NCI-H146 (cell line): ENCODE results near the gene MRPS7.
A peak's percentile ranks its signal among the peaks of the same experiment; 100 is the strongest.
"Not testable (repeated sequence)": the region's sequence is repeated elsewhere in the genome, so short reads cannot be mapped to it uniquely, and the experiment has no call there.

Source experiments
- DNase-seq: peaks from one replicate; lab custom pipeline; 2025; lab: John Stamatoyannopoulos, UW

MRPS7 gene

DNA sequence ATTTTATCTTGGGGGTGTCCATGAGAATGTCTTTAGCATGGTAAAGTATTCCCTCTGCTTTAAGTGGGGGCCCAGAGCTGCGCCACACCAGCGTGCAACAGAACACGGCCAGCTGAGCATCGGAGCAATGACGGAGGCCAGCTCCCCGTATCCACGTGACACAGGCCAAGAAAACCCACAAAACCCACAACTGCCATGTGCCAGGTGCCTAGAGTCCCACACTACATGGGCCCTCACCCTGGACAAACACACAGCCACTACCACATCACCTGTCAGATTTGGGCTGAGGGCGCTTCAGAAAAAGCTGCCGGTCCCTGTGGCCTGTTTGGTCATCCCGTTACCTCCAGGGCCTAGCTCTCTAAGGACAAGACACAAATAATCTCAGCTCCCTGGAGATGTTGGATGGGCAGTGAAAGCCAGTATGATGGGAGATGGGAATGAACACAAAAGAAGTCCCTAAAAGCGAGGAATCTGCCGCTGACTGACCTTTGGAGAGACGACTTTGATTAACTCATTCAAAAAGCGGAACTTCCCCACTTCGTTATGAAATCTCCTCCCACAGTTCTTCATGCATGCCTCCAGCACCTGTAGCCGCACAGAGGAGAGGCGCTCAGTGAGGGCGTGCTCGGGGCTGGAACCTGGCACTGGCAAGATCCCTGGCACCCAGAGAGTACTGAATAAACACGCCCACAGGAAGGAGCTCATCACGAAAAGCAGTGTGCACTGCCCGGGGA, 17.4 kb upstream of the MRPS7 start:
- no peak for DNase-seq

DNA sequence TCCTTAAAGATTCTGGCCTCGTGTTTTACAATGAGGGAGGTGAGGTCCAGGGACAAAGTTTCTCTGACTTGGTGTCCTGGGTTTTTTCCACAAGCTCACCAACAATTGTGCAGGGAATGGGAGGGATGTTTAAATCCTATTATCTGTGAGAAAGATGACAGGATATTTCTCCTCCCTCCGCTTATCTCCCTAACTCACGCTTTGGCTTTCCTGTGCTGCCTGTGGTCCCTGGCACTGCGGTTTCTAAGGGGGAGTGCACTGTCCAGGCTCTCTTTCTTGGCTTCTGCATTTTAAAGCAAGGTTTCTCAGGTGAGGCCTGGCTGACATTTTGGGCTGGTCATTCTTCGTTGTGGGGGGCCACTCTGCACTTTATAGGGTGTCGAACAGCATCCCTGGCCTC, 16.7 kb upstream of the MRPS7 start:
- no peak for DNase-seq

DNA sequence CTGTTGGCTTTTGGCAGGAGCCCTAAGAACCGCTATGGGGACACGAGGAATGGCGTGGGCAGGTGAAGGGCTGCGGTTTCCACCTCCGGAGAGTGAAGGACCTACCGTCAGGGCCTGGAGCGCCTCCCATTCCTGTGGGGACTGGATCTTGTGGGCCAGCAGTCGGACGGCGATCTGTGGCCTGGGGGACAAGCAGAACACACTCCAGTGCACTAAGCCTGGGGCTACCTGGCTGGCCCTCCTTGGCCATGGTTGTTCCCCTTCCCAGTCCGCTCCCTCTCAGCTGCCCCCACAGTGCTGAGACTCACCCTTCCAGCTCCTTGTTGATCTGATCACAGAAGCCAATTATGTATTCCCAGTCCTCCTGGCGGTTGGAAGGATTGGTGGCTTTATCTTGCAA, 15.3 kb upstream of the MRPS7 start:
- DNase-seq: no peak

DNA sequence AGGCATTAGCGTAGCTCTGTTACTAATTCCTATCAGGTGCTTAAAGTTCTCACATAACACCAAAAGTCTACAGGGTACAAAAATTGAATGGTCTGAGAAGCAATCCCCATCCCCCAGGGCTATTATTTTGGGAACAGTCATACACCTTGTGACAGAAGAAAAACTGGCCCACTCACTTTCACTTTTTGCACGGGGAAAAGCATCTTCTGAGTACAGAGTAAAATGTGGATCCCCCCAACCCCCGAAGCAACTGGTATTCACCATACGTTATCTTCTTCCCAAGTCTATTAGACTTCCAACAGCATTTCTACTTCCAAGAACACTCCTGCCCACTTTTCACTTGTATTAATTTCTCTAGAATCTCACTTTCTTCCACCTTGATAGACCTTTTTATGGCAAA, 12.1 kb upstream of the MRPS7 start:
- no peak for DNase-seq

DNA sequence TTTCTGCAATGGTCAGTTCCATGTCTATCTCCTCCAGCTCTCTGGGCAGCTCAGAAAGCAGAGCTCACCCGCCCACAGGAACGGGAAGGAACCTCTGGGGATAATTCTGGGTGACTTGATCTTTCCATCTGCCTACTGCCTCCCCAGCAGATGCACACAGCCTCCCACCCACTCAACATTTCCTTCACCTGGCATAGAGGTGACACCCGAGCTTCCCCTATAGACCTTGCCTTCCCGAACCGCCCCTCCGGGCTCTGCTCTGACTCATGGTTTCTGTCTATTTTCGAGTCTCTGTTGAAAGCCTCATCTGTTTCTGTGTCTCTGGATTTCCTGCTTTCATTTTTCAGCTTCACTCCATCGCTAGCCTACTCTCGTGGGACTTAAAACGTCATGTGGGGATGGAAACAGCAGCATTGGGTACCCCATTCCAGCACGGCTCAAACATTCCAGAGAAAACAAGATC, 11.6 kb upstream of the MRPS7 start:
- DNase-seq: no peak

DNA sequence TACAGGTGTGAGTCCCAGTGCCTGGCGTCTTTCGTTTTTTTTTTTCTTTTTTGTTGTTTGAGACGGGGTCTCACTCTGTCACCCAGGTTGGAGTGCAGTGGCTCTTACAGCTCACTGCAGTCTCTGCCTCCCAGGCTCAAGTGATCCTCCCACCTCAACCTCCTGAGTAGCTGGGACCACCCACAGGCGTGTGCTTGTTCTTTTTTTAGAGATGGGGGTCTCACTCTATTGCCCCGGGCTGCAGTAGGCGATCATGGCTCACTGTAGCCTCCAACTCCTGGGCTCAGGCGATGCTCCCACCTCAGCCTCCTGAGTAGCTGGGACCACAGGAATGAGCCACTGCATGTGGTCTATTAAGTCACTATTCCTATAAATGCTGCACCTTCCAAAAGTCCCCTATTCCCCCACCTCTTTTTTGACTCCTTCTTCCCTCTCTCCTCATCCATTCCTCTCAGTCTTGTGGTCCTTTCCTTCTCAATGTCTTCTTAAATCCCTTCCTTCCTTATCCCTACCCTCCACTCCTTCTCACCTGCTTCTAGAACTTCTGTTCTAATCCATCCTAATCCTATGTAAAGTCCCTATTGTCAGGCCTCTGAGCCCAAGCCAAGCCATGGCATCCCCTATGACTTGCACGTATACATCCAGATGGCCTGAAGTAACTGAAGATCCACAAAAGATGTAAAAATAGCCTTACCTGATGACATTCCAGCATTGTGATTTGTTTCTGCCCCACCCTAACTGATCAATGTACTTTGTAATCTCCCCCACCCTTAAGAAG, 9.5 kb upstream of the MRPS7 start:
- DNase-seq: no peak

DNA sequence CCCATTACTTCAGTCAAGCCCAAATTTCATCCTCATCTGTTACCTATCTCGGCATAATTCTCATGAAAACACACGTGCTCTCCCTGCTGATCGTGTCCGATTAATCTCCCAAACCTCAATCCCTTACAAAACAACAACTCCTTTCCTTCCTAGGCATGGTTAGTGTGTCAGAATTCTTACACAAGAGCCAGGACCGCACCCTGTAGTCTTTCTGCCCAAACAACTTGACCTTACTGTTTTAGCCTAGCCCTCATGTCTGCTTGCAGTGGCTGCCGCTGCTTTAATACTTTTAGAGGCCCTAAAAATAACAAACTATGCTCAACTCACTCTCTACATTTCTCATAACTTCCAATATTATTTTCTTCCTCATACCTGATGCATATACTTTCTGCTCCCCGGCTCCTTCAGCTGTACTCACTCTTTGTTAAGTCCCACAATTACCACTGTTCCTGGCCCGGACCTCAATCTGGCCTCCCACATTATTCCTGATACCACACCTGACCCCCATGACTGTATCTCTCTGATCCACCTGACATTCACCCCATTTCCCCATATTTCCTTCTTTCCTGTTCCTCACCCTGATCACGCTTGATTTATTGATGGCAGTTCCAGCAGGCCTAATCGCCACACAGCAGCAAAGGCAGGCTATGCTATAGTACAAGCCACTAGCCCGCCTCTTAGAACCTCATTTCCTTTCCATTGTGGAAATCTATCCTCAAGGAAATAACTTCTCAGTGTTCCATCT, 5.6 kb upstream of the MRPS7 start:
- not testable (repeated sequence) for DNase-seq

DNA sequence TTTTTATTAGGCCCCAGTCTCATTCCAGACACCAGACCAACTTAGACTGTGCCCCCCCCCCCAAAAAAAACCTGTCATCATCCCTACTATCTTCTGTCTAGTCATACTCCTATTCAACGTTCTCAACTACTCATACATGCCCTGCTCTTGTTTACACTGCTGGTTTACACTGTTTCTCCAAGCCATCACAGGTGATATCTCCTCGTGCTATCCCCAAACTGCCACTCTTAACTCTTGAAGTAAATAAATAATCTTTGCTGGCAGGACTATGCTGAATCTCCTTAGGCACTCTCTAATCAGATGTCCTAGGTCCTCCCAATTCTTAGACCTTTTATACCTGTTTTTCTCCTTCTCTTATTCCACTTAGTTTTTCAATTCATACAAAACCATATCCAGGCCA, 4.5 kb upstream of the MRPS7 start:
- DNase-seq: not testable (repeated sequence)

DNA sequence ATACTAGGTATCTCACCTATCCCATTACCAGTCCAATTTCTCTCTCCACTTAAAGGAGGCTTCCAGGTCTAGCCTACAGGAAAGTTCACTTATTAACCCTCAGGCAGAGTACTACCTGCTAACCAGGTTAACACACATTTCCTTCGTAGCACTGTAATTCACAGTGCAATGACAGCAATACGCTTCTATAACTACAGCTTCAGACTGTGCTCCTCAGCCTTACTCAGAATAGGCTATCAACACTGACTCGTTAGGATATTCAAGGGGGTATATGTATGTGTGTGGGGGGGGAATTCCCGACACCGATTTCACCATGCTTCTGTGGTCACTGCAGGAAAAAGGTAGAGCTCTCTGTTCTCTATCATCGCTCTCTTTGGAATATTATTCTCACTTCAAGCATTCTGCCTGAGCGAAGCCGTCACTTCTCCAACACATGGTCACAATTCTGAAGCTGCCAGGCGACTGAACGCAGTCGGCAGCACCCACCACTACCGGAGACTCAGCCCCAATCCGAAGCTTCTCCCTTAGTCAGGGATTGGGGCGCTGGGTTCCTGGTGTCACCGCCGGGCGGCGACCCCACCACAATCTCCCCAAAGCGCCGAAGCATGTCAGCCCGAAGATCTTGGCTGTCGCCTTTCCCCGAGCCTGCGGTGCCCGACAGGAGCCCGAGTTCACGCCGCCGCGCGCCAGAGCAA, 891 bp upstream of the MRPS7 start:
- no peak for DNase-seq

DNA sequence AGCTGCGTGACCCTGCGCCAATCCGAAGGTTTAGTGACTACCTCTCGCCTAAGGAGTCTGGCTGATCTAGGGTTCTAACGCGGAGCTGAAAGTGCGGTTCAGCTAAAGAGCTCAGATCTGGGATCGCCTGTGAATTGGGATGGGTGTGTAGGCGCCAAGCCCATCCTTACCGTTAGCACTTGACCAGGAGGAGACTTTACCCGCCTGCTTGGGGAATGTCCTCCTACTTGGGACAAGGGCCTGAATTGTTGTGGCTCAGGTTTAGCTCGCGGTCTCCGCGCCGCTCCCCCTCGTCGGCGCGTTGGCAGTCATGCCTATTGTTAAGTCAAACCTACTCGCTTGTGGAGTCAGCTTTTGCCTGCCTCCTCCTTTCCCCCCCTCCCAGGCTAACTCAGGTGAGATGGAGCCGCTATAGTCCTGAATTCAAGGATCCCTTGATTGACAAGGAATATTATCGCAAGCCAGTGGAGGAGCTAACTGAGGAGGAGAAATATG, 480 bp downstream of the MRPS7 start:
- DNase-seq: peak; percentile 50

DNA sequence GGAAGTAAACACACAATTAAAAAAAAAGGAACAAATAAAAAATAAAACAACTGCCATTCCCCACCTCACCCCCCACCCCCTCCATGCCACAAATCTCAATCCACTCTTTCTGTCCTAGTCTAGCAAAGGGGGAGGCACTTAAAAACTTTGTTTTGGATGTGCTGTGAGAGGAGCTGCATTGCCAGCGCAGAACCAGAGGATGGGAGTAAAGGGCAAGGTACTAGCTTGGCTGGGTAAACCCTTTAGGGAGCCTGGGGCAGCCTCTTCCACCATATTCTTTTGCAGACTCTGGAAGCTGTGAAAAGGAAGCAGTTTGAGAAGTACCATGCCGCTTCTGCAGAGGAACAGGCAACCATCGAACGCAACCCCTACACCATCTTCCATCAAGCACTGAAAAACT, 1.4 kb downstream of the MRPS7 start:
- no peak for DNase-seq

DNA sequence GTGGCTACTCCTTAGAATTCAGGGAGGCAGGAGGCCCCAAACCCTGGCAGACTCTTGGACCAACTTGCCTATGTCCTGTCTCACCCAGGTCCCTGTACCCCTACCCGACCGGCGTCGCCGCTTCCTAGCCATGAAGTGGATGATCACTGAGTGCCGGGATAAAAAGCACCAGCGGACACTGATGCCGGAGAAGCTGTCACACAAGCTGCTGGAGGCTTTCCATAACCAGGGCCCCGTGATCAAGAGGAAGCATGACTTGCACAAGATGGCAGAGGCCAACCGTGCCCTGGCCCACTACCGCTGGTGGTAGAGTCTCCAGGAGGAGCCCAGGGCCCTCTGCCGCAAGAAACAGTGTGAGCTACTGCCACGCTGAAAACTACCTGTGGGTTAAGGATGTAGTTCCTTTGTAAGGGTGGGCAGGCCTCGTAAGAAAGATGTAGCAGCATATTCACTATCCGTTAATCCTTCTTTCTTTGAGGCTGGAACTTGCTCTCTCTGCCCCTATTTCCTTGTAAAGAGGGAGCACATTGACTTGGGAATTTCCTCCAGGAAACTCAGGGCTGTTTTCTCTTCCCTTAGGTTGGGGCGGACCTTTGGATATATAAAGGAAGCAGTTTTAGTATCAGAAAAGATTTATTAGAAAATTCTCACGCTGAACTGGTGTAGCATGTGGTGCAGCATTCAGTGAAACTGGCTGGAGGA, 4.1 kb downstream of the MRPS7 start:
- DNase-seq: no peak

DNA sequence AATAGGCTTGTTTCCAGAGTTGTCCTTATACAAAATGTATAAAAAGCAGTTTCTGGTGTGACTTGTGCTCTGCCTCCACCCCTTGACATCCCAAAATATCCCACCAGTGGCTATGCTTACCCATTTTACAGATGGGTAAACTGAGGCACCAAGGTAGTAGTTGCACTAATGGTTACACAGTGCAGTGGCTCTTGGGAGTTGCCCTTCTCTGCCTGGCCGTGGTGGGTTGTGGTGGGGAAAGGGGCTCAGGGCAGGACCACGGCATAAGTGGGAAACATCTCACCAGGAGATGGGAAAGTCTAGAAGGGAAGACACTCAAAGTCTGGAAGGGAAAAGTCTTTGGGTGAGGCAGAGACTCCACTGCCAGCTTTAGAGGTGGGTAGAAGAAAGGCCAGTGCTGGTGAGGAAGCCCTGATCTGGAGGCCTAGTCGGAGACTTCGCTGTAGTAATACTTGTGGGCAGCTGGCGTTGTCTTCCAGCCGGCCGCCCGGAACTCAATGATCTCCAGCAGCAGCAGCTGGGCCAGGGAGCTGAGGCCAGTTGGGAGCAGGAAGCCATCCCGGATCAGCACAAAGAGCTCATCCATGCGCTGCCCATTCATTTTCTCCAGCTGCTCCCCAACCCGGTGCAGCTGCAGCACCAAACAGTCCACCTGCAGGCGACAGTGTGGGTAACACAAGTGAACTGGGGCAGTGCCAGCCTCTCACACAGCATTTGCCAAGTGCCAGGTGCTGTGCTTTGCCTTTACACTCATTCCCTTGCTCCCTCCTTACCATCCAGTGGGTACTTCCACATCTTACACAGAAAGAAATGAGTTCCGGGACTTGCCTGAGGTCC, 4.9 kb downstream of the MRPS7 start:
- no peak for DNase-seq

DNA sequence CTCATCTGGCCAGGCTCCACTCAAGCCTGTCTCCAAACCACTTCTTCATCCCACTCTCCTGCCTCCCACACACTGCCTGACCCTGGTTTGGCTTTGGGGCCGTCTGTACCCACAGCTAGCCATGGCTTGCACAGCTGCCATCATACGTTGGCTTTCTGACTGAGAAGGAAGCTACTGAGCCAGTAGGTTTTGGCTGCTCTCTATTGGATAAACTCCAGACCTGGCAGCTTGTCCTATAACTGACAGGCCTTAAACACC, 5.4 kb downstream of the MRPS7 start:
- DNase-seq: no peak

DNA sequence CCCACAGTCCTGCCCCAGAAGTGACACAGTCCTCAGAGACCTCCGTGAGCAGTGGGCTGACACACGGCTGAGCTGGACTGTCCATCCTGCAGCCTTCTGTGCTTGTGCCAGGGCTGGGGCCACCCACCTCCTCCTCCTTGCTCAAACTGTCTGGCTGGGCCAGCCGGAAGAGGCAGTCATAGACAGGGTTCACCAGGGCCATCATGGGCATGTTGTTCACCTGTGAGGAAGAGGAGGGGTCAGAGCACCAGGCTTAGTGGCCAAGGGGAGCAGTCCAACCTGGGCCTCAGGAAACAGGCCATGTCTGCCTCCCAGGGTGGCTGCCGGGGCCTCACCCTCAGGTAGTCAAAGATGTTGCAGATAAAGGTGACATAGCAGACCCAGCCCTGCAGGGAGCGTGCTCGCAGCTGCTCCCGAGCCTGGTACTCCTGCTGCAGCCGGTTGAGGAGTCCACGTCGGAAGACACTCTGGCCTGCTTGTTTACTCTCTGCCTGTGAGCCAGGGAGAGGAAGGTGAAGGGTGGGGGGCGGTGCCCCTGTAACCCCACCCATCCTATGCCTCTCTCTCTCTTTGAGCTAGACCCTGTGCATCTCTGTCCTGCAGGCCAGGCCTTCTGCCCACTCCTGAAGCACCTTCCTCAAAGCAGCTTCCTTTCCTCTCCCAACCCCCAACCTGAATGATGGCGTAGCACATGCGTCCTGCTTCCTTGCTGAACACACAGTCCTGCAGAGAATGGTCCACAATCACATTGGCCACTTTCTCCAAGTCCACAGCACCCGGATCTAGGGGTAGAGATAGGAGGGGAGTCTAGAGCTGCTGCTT, 5.9 kb downstream of the MRPS7 start:
- peak; percentile 52 for DNase-seq

DNA sequence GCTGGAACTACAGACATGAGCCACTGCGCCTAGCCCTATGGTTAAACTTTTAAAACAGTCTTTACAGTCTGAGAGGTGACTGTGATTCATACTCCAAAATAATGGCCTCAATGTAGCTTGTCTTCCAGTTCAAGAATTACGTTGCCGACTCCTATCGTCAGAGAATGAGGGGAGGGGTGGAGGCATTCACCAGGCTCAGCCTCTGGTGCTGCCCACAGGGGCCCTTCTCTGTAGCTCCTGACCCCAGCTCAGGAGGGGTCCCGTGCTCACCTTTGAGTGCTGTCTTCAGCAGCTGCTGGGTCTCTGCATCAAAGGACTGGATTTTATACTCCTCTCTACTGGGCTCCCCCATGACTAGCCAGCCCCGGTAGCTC, 8.2 kb downstream of the MRPS7 start:
- DNase-seq: no peak

DNA sequence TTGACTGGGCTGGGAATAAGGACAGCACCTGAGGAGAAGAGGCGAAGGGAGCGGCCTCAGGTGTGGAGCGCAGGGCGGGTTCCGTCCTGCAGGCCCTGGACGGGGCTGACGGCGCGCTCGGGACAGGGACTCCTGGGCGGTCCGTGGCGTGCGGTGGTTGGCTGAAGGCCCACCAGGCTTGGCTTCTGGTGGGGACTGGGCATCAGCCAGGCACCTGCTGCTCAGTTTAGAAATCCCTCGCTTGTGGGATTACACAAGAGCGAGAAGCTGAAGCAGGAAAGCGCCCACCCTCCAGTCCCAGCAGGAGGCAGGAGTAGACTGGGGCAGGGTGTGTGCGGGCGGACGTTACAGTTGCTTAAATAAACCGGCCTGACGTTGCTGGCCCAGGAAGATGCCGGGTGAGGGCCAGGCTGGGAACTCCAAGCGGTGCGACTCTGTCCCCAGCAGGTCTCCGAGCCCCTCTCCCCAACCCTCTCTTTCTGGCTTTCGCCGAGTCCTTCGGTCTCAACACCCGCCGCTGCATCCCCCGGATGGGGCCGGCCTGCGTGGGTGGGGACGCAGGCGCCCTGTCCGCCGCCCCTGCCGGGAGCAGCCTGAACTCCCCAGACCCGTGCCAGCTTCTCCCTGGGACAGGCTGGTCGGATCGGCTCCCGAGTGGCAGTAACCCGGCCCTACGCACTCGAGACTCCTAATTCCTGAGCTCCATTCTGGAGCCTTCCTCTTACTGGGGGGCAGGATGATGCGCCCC, 8.7 kb downstream of the MRPS7 start:
- DNase-seq: peak; percentile 78

DNA sequence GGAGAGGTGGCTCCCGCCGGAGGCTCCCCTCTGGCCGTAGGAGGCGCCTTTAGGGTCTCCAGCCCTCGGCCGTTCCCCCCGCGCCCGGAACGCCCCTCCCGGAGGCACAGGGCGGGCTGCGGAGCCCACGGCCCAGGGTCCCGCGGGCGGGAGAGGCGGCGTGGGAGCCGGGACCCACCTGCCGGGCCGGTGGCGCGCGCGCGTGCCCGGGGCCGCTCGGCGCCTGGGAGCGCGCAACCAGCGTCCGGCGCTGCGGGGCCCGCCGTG, 9.2 kb downstream of the MRPS7 start, which contains the start of gene MIF4GD:
Gene MIF4GD, minus strand, starts transcription at position 266 of the 267 bp plus-strand sequence. CDS start 1,036 bp downstream, outside the sequence.
- no peak for DNase-seq

DNA sequence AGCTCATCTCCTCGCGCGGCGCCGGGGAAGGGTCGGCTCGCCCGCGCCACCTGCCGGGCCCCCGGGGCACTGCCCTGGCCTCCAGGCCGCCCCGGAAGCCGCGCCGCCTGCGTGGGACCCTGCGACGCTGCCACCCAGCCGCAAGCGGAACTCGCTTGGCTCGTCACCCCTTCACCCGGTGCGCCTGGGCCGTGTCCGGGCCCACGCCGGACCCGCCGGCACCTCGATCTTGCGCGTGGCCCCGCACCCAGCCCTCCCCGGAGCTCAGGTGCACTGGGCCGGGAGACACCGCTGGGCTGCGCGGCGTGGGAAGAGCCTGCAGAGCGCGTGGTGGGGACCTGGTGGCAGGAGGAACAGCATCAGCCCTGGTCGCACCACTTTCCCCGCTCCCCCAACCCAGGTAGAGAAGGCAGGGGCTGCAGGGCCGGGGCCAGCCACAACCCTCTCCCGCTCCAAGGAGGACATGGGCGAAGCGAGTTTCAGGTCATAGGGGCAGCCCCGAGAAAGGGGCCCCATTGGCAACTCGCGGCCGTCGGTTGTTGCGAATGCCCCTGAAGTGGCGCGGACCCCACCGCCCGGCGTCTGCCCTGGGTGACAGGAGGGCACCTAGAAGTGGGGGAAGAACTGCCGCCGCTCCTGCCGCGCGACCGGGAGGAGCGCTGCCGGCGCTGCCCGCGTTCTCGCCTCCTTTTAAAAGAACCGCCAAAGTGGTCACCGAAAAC, 9.7 kb downstream of the MRPS7 start:
- peak; percentile 65 for DNase-seq
